HS-27A (cell line): ENCODE data around the gene ITPK1.
A peak's percentile ranks its signal among the peaks of the same experiment; 100 is the strongest.

Experiments used
- DNase-seq: peaks from one replicate; pipeline ENCODE4 v3.0.0-alpha.2; 2012; ENCODE audit warnings: low read depth, missing footprints

The ITPK1 gene

DNA sequence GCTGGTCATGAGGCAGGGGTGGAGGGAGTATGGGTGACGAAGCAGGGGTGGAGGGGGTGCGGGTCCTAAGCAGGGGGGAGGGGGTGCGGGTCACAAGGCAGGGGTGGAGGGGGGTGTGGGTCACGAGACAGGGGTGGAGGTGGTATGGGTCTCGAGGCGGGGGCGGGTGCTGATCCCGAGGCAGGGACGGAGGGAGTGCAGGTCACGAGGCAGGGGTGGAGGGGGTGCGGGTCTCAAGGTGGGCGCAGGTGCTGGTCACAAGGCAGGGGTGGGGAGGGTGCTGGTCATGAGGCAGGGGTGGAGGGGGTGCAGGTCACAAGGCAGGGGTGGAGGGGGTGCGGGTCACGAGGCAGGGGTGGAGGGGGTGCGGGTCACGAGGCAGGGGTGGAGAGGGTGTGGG is 56.5 kb downstream of the ITPK1 start:
- no peak for DNase-seq

DNA sequence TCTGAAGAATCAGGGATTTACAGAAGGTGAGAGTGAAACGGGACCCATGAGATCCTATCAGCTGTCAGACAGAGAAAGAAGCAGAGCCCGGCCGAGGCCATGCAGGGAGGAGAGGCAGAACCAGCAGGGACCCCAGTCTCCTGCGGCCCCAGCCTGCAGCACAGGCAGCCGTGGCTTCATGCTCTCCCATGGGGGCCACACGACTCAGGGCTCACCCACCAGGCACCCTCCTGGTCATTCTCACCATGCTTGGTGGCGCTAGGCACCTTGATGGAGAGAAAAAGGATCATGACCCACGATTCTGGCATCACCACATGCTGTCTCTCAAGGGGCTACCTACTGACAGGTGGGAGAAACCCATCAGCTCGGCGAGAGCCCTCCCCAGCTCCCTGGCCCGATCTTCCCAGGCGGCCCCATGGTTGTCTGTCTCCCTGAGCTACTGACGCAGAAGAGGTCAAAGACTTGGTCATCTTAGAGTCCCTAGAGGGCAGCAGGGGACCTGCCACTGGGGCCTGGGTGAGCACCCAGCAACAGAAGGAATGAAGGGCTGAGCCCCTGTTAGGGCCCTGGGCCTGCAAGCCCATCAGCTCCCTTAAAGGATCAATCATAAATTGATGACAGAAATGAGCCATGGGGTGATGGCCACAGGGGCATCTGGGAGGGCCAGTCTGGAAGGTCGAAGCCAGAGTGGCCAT is 58.0 kb downstream of the ITPK1 start:
- no peak for DNase-seq

- DNase-seq: no peak
Measured at GRCh38 chr14:93056840-93057585, 58.7 kb downstream of the ITPK1 start.

GRCh38 chr14:93056166-93056839 is 59.4 kb downstream of the ITPK1 start:
- no peak for DNase-seq

GRCh38 chr14:93055651-93056115 is 60.0 kb downstream of the ITPK1 start:
- no peak for DNase-seq

DNA sequence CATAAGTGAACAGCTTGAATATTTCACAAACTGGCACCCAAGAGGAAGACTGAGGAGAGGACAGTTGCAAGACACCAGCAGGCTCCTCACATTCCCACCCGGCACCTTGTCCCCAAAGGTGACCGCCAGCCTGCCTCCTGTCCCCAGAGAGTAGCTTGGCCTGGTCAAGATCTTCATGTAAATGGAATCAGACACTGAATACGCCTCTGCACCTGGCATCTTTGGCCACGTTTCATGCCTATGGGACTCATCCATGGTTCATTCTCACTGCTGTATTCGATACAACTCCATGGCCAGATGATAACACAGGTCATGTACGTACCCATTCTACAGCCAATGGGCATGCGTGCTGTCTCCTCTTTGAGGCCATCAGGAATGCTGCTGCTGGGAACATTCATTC is 60.8 kb downstream of the ITPK1 start:
- DNase-seq: no peak

- DNase-seq: no peak
Measured at GRCh38 chr14:93054006-93054405, 61.7 kb downstream of the ITPK1 start.

GRCh38 chr14:93051600-93052546 is 63.9 kb downstream of the ITPK1 start:
- DNase-seq: no peak

- DNase-seq: no peak
Measured at GRCh38 chr14:93050761-93051160, 65.0 kb downstream of the ITPK1 start.

GRCh38 chr14:93049867-93050331 is 65.8 kb downstream of the ITPK1 start:
- no peak for DNase-seq

DNA sequence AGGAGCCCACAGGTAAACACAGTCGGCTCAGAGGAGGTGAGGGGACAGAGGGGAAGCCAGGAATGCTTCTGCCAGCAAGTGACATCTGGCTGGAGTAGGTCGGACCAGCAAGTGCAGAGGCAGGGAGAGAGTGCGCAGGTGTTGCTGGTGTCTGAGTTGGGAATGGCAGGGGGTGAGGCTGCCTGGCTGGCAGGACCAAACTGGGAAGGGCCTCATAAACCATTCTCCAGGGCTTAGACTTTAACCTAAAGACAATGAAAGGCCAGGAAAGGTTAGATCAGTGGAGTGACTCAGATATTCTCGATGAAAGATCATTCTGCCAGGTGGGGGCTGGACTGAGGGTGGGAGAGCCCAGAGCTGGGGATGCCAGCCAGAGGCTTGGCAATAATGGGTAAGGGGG is 66.4 kb downstream of the ITPK1 start:
- DNase-seq: no peak

- no peak for DNase-seq
Measured at GRCh38 chr14:93048843-93049242, 66.9 kb downstream of the ITPK1 start.

GRCh38 chr14:93047661-93048060 is 68.1 kb downstream of the ITPK1 start:
- DNase-seq: no peak

DNA sequence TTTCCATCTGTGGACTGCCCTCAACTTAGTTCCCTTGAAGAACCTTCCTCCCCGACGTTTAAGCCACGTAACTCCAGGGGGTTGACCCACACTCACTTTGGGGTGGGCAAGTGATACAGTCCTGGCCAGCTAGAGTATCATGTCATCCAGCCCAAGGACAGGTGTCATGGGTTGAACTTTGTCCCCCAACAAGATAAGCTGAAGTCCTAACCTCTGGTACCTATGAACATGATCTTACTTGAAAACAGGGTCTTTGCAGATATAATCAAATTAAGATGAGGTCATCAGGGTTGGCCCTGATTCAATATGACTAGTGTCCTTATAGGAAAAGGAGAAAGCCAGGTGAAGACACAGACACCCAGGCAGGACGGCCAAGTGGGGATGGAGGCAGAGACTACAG is 68.6 kb downstream of the ITPK1 start:
- DNase-seq: no peak

DNA sequence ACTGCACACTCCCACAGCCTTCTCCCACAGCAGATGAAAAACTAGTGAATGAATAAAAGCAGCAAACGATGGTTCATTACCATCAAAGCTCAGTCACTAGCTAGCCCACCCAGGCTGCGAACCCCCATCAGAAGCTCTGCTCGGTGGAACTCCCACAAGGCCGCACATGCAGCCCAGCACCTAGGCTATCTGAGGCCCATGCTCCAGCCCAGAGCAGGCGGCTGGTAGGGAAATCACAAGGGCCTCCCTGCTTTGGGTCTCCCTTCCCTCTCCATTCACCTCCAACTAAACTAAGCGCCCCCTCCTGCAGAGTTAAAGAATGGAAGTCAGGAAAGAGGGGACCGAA is 69.0 kb downstream of the ITPK1 start:
- DNase-seq: no peak

DNA sequence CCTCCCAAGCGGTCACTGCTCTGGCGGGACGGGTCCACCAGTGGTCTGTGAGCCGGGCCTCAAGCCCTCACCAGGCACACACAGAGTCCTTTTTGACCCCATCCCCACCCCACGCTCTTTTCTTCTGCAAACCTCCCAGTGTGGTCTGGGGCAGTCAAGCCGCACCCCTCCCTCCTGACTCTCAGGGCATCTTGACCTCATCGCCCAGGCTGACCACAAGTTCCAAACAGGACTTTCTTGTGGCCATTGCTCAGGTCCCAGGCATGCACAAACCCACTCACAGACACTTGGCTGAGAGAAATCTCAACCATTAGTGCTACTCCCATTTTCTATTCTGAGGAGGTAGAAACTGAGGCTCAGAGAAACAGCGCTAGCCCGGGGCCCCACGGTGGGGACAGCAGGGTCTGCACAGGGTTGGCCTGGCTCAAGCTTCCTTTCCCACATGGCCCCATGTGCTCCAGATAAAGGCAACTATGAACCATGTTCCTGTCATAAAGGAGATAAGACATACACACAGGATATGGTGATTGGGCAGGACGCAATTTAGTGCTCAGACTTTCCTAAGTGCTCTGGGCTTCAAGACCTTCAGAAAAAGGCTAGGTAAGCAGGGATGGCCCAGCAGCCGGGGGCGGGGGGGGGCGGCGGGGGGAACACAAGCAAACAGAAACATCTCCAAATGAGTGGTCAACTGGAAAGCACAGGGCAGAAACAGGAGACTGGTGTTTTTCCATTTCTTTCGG is 69.6 kb downstream of the ITPK1 start:
- DNase-seq: peak; percentile 82

- no peak for DNase-seq
Measured at GRCh38 chr14:93045211-93045674, 70.5 kb downstream of the ITPK1 start.

- DNase-seq: no peak
Measured at GRCh38 chr14:93044556-93044955, 71.2 kb downstream of the ITPK1 start.

DNA sequence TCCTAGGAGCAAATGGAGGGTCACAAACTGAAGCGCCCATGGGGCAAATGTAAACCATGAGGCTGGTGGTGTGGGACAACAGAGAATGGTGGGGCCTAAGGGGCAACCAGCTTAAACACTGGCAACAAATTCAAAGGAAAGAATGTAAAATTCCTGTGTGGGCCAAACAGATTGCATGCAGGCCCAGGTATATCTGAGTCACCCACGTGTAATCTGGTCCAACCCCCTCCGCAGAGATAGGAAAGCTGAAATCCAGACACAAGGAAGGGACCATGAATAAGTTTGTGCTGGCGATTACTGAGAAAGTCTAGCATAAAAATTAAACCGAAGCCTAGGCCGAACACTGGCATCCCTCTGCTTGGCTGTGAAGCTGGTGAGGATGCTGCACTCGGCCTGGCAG is 71.6 kb downstream of the ITPK1 start:
- no peak for DNase-seq

DNA sequence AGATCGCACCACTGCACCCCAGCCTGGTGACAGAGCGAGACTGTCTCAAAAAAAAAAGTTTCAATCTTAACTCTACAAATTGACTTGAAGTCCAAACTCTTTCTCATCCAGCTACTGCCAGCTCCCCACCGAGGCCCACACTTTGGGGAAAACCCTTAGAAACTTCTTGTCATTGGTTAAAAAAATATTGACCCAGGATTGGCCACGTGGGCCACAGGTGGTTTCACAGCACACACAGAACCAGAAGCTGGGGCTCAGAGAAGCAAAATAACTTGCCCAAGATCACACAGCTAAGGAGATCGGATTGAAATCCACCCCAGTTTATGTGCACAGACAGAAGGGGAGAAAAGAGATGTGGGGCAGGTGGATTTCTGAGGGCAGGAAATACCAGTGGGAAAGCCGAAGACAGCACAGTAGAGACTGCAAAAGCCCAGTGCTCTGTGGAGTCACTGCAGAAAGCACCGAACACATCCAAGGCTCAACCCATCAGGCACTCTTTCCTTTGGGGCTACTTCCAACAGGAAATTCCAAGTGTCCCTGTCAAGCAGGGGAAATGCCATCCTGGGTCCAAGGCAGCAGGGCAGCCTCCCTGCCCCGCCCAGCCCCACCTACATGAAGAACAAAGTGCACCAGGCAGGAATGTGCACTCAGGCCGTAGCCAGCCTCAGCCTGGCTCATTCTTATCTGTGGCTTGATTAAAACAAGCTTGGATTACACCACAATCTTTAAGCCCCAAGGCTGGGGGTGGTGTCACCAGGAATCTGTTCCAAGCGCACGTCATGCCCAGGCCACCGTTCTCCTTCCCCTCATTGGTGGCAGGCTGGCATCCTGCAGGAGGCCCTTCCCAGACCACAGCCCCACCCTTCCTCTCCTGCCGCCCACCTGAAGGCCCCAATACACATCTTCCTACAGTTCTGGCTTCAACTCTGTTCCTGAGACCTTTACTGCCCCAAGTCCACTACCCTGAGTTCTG is 72.5 kb downstream of the ITPK1 start:
- DNase-seq: peak; percentile 97
